Measurements from ENCODE around the gene MACROD2.
"Not testable (repeated sequence)": the region's sequence is repeated elsewhere in the genome, so short reads cannot be mapped to it uniquely, and the experiment has no call there.

The MACROD2 gene

GRCh38 chr20:14451458-14451857 lies 456.1 kb downstream of the MACROD2 start:
- DNase-seq (ENCODE audit: low read depth in 4 of 4, low spot score in 1 of 4) = no peak

GRCh38 chr20:14453259-14453658 lies 457.9 kb downstream of the MACROD2 start:
- DNase-seq (ENCODE audit: low read depth in 4 of 4, low spot score in 1 of 4) = no peak

- no peak for DNase-seq (ENCODE audit: low read depth in 4 of 4, low spot score in 1 of 4)
Measured at GRCh38 chr20:14454296-14454695, 459.0 kb downstream of the MACROD2 start.

GRCh38 chr20:14467104-14467827 lies 471.9 kb downstream of the MACROD2 start:
- not testable (repeated sequence) for DNase-seq (ENCODE audit: low read depth in 4 of 4, low spot score in 1 of 4)

DNA sequence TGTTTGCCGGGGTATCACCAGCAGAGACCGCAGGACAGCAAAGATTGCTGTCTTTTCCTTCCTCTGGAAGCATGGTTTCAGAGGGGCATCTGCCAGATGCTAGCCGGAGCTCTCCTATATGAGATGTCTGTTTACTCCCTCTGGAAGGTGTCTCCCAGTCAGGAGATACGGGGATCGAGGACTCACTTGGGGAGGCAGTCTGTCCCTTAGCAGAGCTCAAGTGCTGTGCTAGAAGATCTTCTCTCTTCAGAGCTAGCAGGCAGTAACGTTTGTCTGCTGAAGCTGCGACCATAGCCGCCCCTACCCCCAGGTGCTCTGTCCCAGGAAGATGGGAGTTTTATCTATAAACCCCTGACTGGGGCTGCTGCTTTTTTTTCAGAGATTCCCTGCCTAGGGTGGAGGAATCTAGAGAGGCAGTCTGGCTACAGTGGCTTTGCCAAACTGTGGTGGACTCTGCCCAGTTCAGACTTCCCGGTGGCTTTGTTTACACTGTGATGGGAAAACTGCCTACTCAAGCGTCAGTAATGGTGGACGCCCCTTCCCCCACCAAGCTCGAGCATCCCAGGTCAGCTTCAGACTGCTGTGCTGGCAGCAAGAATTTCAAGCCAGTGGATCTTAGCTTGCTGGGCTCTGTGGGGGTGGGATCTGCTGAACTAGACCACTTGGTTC lies 475.0 kb downstream of the MACROD2 start:
- no peak for DNase-seq (ENCODE audit: low read depth in 4 of 4, low spot score in 1 of 4)

DNA sequence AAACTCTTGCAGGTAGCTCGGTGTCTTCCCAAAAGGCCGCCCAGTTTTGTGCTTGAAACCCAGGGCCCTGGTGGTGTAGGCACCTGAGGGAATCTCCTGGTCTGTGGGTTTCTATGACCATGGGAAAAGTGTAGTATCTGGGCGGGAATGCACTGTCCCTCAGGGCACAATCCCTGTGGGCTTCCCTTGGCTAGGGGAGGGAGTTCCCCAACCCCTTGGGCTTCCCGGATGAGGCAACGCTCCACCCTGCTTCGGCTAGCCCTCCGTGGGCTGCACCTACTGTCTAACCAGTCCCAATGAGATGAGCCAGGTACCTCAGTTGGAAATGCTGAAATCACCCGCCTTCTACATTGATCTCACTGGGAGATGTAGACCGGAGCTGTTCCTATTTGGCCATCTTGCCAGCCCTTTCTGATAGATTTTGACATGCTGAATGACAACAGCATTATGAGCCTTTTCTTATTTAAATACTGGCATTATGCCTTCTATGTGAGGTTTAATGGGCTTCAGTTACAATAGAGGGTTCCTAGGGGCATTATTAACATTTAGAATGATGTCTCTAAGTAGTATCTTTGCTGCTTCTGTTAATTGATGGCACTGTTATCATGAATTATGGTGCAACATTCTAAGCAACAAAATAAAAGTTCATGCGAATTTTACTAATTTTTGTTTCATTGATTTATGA lies 475.8 kb downstream of the MACROD2 start:
- DNase-seq (ENCODE audit: low read depth in 4 of 4, low spot score in 1 of 4) = no peak

GRCh38 chr20:14477125-14477524 lies 481.8 kb downstream of the MACROD2 start:
- no peak for DNase-seq (ENCODE audit: low read depth in 4 of 4, low spot score in 1 of 4)

DNA sequence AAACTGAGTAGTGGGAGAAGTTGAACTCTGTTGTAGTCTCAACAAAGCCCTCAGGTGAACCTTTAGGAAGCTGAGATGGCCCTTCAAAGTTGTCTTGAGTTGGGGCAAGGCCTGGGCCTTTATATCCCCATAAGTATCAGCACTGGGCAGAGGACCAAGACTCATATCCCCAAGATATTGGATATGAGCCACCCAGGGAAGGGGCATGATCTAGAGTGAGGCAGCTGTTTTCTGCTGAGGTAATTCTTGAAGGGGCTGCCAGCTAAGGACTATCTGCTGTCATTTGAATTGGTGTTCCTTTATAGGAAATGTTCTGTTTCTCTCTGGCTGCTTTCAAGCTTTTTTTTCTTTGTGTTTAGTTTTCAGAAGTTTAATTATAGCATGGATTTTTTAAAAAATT lies 482.8 kb downstream of the MACROD2 start:
- DNase-seq (ENCODE audit: low read depth in 4 of 4, low spot score in 1 of 4) = no peak

- no peak for DNase-seq (ENCODE audit: low read depth in 4 of 4, low spot score in 1 of 4)
Measured at GRCh38 chr20:14481863-14482262, 486.5 kb downstream of the MACROD2 start.

- DNase-seq (ENCODE audit: low read depth in 4 of 4, low spot score in 1 of 4) = no peak
Measured at GRCh38 chr20:14488212-14488611, 492.9 kb downstream of the MACROD2 start.

- no peak for DNase-seq (ENCODE audit: low read depth in 4 of 4, low spot score in 1 of 4)
Measured at GRCh38 chr20:14488756-14489479, 493.6 kb downstream of the MACROD2 start.

DNA sequence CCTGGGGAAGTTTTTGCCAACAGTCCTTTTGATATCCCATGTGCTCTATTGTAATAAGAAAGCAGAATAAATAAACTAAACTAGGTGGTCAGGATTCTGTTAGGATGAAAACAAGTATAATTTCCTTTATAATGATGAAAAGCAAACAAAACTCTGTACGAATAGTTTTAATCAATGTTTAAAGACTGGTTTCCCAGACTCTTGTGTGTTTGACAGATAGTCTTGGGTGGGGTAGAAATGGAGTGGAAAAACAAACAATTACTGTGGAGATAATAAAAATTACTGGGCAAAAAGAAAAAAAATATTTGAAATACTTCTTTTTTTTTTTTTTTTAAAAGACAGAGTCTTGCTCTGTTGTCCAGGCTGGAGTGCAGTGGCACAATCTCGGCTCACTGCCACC lies 494.2 kb downstream of the MACROD2 start:
- DNase-seq (ENCODE audit: low read depth in 4 of 4, low spot score in 1 of 4) = no peak

DNA sequence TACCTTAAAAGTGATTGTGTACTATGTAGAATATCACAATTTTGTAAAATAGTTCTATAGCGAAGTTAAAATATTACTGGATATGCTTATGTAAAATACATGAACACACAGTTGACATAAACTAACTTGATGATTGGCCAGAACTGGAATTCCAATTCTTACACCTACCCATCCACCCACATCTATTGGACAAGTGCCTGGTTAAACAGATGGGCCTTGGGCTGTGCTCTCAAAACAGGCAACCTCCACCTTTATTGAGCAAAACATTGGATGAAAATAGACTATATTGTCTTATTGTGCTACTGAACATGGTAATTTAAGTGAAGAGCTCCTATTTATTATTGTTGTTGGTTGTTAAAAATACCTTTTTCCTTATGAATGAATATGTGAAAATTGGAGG lies 496.1 kb downstream of the MACROD2 start:
- no peak for DNase-seq (ENCODE audit: low read depth in 4 of 4, low spot score in 1 of 4)

DNA sequence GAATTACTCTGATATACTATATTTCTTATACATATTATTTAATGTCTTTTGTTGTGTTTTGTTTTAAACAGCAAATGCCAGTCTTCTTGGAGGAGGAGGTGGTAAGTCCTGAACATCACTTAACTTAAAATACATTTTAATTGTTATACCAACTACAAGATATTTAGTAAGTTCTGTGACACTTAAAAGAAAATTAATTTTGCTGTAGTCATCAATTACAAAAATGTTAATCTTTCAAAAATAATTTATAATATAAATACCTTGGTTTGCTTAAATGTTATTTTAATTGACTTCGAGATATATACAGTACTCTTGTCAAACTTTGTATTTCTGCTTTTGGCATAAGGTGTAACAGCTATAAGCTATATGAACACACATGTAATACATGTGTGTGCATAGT lies 498.1 kb downstream of the MACROD2 start:
- no peak for DNase-seq (ENCODE audit: low read depth in 4 of 4, low spot score in 1 of 4)

DNA sequence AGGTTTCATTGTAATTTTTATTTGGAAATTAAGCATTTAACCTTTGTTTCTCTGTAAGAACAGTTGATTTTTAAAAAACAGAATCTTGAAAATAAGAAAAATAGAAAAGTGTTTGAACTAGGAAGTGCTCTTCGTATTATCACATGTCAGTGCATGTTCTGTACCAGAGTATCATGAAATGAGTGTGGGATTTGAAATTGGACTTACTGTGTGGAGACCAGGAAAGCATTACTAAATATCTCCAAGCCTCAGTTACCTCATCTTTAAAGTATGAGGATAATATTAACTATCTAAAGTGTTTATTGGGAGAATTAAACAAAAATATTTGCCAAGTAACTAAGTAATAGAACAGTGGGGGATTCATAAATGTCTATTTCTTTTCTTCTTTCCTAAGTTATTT lies 499.0 kb downstream of the MACROD2 start:
- no peak for DNase-seq (ENCODE audit: low read depth in 4 of 4, low spot score in 1 of 4)

GRCh38 chr20:14495066-14495465 lies 499.8 kb downstream of the MACROD2 start:
- no peak for DNase-seq (ENCODE audit: low read depth in 4 of 4, low spot score in 1 of 4)

GRCh38 chr20:14497004-14497403 lies 501.7 kb downstream of the MACROD2 start:
- no peak for DNase-seq (ENCODE audit: low read depth in 4 of 4, low spot score in 1 of 4)

DNA sequence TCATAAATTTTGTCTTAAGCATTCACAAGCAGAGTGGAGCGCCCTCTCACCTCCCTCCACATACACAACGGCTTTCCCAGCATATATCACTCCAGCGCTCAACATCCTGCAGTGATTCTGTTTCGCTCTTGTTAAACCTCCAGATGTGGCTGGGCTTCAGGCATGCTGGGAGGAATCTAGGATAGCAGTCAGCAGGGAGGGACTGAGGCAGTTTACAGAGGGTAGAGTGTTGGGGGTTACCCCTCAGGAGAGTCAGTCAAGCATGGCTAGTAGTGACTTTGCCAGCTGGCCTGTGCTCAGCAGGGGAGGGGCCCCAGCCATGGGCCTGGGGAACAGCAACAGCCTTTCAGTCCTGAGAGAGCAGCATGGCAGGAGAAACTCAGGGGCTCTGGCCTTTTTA lies 503.5 kb downstream of the MACROD2 start:
- DNase-seq (ENCODE audit: low read depth in 4 of 4, low spot score in 1 of 4) = no peak

- DNase-seq (ENCODE audit: low read depth in 4 of 4, low spot score in 1 of 4) = no peak
Measured at GRCh38 chr20:14505476-14505875, 510.2 kb downstream of the MACROD2 start.

- DNase-seq (ENCODE audit: low read depth in 4 of 4, low spot score in 1 of 4) = no peak
Measured at GRCh38 chr20:14507711-14508110, 512.4 kb downstream of the MACROD2 start.

DNA sequence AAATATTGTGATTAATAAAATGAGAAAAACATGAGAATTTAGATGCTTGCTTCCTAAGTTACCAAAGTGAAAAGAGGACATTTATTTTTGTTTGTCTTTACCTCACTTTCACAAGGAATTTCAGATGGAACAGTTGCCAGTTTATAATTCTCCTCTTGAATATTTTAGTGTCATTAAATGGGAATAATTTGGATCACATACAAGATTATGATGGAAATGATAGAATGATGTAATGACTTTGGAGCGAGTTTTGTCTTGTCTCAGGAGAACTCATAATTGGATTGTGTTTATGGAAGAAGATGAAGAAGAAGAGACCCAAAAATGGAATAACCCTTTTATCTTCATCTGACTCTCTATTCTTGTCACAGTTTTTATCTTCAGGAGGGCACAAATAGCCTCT lies 515.0 kb downstream of the MACROD2 start:
- no peak for DNase-seq (ENCODE audit: low read depth in 4 of 4, low spot score in 1 of 4)

DNA sequence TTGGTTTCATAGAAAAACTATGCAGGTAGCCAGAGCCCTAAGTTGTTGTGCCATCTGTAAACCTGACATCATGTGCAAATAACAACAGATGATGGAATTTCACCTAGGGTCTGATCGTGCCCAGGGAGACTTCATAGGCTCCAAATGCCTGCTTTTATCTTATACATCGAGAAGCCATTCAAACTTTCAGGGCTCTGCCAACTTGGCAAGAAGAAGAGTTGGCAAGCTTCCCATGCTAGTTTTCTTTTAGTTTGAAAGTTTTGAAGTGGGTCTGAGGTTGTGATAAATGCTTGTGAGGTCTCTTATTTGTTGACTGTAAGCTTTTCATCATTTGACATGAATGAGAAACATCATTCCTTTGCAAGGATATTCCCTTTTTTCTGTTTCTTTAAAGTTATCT lies 517.5 kb downstream of the MACROD2 start:
- DNase-seq (ENCODE audit: low read depth in 4 of 4, low spot score in 1 of 4) = no peak
